GM18517 (cell line): ENCODE results near the gene PGM1.
"Not testable (repeated sequence)": the region's sequence is repeated elsewhere in the genome, so short reads cannot be mapped to it uniquely, and the experiment has no call there.

Experiments
- ATAC-seq: cut with Tn5 transposase; IDR thresholded peaks from one replicate; pipeline ENCODE4 v1.9.1; 2021; ENCODE audit warnings: mild to moderate bottlenecking, moderate library complexity; ENCODE audit not compliant: unreplicated experiment

Gene PGM1

GRCh38 chr1:63593303-63593885 is at the start of gene PGM1:
TSS of gene PGM1 (plus strand) at chr1:63593411. CDS start at chr1:63593489, 78 bp downstream.
- peak; percentile 75 for ATAC-seq

DNA sequence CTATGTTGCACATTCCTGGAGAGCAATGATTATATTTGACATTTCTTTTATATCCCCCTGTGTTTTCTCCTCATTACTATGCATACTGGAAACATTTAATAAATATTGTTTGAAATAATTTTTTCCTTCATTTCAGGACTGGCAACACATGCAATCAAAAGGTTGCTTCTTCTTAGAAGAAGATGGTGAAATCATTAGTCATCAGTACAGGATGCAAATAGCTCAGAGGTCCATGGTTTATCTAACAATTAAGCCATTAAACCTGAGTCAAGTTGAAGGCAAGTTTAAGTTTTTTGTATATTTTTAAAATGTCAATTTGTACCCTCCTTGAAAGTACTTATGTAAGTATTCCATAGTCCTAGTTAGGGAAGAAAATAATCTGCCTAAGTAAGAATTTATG is 47.4 kb upstream of the PGM1 start:
- ATAC-seq = no peak

- ATAC-seq = no peak
Measured at GRCh38 chr1:63547621-63548294, 45.5 kb upstream of the PGM1 start.

DNA sequence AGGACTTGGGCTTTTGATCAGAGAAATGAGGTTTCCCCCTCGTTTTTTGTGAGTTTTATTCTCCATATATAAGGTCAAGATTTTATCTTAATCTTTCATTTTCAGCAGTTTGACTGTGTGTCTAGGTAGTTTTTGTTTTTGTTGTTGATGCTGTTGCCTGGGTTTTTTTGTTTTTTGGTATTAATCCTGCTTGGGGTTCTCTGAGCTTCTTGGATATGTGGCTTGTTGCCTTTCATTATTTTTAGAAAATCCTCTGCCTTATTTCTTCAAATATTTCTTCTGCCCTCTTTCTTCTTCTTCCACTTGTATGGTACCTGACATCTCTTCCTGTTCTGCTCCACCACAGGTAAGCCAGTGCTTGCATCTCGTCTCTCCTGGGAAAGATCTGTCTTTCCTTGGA is 44.9 kb upstream of the PGM1 start:
- ATAC-seq = no peak

DNA sequence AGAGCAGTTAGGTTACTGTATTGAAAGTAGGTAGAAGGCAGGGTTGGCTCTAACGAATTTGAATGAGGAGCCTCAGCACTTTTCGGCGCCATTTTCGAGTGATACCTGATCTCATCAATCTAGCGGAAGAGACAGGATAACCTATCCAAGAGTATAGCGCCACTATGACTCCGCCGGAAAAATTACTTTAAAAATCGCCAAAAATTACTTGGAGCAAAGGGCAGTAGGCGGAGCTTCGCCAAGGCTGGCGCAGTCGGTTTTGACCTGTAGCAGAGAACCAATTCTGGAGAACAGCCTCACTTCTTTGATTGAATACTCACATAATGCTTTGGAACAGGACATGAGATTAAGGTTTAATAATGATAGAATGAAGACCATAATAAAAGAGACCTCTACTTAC is 44.3 kb upstream of the PGM1 start:
- no peak for ATAC-seq

GRCh38 chr1:63555480-63555879 is 37.7 kb upstream of the PGM1 start:
- ATAC-seq = no peak

- no peak for ATAC-seq
Measured at GRCh38 chr1:63557365-63557987, 35.7 kb upstream of the PGM1 start.

- no peak for ATAC-seq
Measured at GRCh38 chr1:63559357-63559756, 33.9 kb upstream of the PGM1 start.

DNA sequence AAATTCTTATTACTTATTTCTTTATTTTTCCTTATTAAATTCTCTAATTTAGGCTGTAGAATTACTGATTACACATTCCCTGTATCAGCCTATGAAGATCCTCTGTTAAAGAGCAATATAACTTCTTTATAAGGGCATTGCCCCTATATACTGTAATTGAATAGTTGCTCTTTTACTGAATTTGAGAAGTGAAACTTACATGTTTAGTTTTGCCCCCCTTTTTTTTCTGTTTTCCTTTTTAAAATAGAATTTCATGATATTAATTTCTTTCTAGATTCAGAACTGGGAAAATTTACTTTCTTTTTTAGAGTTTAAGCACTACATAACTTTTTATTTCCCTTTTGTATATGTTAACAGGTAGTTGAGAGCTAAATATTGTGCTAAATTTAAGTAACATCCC is 29.5 kb upstream of the PGM1 start:
- no peak for ATAC-seq

GRCh38 chr1:63569068-63569467 is 24.1 kb upstream of the PGM1 start:
- ATAC-seq = no peak

GRCh38 chr1:63569640-63570316 is 23.4 kb upstream of the PGM1 start:
- ATAC-seq = no peak

GRCh38 chr1:63572686-63573085 is 20.5 kb upstream of the PGM1 start:
- not testable (repeated sequence) for ATAC-seq

DNA sequence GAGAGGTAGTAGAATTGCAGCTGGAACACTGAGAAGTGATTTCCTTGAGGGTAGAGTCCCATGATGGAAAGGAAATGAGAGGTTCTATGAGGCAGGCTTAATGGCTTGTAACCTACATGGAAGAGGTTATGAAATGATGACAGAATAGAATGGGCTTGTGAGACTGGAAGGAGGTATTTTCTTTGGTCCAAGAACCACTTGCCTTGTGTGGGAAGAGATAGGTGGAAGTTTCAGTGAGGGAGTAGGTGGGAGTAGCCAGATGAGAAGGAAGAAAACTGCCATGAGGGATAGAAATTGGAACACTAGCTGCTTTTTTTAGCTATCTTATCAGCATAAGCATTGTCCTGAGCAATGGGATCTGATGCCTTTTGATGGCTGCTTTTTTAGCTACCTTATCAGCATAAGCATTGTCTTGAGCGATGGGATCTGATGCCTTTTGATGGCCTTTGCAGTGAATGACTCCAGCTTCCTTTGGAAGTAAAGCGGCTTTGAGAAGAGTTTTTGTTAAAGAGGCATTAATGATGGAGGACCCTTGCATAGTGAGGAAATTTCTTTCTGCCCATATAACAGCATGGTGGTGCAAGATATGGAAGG is 18.9 kb upstream of the PGM1 start:
- not testable (repeated sequence) for ATAC-seq

GRCh38 chr1:63575340-63575826 is 17.8 kb upstream of the PGM1 start:
- ATAC-seq = peak; percentile 61

GRCh38 chr1:63586326-63586725 is 6.9 kb upstream of the PGM1 start:
- ATAC-seq = not testable (repeated sequence)

DNA sequence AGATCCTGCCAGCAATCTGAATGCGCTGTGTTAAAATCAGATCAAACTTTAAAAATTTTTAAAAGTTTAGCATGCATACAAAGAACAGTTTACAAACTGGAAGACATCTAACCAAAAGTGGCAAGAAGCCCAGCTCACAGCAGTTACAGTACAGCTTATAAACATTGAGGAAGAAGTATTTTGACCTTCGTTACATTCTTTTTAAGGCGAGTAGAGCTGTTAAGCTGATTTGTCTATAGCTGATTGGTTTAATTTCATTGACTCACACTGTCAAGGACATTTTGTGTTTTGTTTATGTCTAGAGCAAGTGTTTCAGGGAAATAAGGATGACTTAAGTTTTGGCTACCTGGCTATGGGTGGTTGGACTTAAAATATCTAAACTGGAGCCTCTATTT is 3.0 kb upstream of the PGM1 start:
- no peak for ATAC-seq

DNA sequence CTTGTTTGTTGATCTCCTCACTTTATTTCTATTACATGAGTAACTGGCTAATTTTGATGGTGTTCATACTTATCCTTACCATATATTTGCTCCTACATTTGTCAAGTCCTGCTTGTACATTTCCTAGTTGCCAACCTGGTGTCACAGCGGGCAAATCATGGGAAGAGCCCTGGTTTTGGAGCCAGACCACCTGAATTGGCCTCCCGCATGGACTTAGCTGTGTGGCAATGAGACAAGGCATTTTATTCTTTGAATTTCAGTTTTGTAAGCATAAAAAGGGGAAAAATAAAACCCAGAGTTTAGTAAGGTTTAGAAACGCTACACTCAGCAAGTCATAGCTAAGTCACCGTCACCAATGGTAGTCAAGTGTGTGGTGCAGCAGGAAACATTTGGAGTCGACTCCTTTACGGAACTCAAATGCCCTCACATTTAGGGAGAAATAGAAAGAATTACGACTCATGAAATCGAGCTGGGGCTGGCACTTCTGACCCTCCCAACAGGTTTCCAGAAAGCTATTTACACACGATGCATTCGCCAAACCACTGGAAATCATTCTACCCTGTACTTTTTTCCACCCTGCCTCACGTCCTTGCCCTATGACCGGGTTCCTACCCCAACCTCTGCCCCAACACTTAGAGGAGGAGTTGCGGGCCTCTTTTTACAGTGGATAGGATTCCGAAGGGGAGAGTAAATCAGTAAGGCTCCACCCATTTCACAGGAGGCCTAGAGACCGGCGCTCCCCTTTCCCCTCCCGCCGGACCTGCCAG is 492 bp upstream of the PGM1 start:
- no peak for ATAC-seq

GRCh38 chr1:63593886-63594605 is 835 bp downstream of the PGM1 start:
- peak; percentile 52 for ATAC-seq

- no peak for ATAC-seq
Measured at GRCh38 chr1:63595435-63595834, 2.2 kb downstream of the PGM1 start.

DNA sequence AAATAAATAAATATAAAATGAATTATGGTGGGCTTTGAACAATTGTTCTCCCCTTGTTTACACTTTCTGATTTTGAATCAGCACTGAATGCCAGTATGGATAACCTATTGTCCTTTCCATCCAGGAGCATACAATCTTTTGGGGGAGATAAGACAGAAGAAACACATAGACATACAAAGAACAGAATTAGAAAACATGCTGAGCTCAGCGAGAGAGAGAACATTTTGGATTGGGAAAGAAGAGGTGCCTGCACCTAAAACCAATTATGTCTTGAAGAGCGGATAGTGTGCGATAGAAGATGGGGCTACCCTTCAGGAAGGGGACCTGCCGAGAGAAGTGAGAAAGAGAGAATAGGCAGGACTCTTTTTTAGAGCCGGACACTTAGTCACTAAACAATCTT is 6.6 kb downstream of the PGM1 start:
- ATAC-seq = no peak
